PC-9 (cell line): ENCODE results near the gene PLEKHG4B.

Source experiments
- EZH2 ChIP-seq: fragments of 200-600 bp; sonication (generic); IDR thresholded peaks from 2 replicates; pipeline ENCODE4 v1.8.0; 2017; ENCODE audit warnings: antibody characterized with exemption, low read depth
- TF ChIP-seq, protein P1 (sequence below): fragments of 200-600 bp; sonication (generic); conservative IDR thresholded peaks from 2 replicates; pipeline ENCODE4 v1.6.1; 2017; ENCODE audit warnings: mixed run types, antibody characterized with exemption, mild to moderate bottlenecking, moderate library complexity

DNA sequence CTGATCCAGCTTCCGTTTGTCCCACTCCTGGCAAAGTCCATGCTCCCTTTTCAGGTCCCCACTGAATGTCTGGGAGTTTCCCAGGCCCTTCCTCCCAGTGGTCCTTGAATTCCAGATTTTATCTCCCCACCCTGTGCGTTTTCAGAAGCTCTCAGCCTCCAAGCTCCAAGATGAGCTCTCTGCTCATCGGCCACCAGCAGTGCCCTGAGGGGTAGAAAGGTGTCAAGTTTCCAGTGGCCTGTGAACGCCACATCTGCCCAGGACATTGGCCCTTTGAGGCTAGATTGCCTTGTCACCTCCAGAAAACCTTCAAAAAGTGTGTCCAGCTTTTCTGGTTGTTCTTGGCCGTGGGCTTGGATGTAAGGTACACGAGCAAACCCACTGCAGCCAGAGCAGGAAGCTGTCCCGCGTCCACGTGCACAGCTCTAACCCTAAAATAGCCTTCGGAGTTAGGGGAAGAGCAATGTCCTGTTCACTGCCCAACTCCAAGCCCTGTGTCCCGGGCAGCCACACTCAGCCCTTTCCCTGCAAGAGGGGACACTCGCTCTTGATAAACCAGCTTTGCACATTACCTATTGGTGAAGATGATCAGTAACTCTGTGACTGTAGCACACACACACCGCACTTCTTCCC, 88.4 kb downstream of the PLEKHG4B start:
- TF ChIP-seq, protein P1, sequence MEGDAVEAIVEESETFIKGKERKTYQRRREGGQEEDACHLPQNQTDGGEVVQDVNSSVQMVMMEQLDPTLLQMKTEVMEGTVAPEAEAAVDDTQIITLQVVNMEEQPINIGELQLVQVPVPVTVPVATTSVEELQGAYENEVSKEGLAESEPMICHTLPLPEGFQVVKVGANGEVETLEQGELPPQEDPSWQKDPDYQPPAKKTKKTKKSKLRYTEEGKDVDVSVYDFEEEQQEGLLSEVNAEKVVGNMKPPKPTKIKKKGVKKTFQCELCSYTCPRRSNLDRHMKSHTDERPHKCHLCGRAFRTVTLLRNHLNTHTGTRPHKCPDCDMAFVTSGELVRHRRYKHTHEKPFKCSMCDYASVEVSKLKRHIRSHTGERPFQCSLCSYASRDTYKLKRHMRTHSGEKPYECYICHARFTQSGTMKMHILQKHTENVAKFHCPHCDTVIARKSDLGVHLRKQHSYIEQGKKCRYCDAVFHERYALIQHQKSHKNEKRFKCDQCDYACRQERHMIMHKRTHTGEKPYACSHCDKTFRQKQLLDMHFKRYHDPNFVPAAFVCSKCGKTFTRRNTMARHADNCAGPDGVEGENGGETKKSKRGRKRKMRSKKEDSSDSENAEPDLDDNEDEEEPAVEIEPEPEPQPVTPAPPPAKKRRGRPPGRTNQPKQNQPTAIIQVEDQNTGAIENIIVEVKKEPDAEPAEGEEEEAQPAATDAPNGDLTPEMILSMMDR: no peak
- TF ChIP-seq EZH2: no peak
